CMK (cell line): ENCODE measurements around the gene CCDC28B.
"Not testable (repeated sequence)": the region's sequence is repeated elsewhere in the genome, so short reads cannot be mapped to it uniquely, and the experiment has no call there.

Experiments used
- DNase-seq: peaks from one replicate; pipeline ENCODE4 v3.0.0-alpha.2; 2010; ENCODE audit warnings: low read depth

Gene CCDC28B

DNA sequence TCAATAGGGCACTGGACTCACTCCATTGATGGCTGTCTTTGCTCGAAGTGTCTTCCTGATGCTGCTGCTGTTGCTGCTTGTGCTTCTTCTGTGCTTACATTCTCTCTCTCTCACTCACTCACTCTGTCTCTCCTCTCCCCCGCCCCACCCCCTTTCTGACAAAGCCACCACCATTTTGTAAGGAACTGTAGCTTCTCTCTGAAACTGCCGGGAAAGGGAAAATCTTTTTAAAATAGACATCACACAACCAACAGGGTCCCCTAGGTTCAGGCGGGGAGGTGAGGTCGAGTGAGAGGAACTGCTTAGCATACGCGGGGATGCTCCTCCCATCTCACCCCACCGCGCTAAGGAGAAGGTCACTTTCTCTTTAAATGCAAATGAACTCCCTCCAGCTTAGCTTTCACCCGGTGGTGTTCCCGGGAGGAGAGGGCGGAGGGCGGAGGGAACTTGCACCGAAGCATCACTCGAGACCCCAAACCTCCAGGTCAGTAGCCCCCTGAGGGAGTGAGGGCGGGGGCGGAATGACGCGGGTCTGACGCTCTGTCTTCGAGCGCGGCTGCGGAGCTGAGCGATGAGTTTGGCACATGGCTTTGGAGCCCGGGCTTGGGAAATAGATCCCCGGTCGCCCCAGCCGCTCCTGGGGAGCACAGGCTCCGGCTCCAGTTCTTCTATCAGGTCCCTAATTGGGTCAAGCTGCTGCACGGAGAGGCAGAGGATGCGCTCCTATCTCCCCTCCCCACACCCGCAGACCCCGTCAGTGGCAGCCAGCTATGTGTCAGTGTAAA lies at the start of gene CCDC28B:
TSS of gene CCDC28B (plus strand) at position 370 of the 785 bp plus-strand sequence. CDS start 1,341 bp downstream, outside the sequence.
- no peak for DNase-seq

DNA sequence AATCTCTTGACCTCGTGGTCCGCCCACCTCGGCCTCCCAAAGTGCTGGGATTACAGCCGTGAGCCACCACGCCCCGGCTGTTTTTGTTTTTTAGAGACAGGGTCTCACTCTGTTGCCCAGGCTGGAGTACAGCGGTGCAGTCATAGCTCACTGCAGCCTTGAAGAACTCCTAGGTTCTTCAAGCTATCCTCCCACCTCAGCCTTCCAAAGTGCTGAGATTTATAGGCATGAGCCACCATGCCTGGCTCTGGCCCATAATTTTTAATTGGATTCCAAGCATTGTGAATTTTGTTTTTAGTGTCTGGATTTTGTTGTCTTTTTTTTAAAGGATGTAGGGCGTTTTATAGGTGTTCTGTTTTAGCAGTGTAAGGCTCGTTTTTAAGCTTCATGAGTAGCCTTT lies 49.5 kb upstream of the CCDC28B start:
- DNase-seq: no peak

DNA sequence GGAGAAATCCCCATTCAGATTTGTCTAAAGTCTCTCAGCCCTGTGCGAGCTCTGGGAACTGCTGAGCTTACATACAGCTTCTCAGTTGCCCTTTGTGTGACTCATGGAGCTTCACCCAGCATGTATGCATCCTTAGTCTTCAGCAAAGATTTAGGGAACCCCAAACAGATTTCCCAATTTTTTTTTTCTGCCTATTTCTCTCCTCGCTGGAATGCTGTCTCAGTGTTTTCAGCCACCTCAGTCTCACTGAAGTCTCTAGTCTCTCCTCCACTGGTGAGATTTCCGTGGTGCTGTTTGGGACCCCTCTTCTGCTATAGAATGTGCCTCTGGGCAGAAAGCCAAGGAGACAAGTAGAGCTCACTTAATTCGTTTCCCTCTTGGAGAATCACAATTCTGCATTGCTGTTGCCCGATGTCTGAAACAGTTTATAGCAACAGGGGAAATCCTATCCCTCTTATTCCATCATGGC lies 49.0 kb upstream of the CCDC28B start:
- DNase-seq: no peak

DNA sequence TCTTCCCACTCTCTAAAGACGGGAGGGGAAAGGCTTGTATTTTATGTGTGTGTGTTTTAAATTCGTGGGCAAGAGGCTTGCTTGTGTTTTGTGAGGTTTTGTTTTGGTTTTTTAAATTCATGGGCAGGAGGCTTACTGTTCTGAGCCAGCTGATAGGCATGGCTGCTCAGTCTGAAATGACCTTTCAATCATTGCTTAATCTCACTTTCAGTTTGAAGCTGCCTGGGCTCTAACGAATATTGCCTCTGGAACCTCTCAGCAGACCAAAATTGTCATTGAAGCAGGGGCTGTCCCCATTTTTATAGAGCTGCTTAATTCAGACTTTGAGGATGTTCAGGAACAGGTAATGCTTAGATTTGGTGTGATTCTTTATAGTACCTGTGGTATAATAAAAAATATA lies 41.2 kb upstream of the CCDC28B start:
- DNase-seq: no peak

DNA sequence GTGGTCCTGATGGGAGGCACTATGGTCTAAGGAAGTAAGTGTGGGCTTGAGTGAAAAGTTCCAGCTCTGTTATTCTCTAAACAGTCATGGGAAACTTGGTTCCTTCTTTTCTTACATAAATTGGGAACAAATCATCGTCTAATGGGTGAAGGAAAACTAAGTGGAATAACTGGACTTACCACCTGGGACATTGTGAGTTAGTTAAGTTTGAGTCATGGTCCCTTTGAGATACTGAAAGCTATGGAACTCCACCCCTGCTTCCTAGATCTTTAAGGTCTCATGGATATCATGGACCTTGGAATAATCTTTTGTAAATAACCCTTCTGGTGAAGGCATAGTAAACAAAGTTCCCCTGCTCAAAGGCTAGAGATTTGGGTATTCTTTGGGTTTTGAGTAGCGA lies 37.0 kb upstream of the CCDC28B start:
- no peak for DNase-seq

DNA sequence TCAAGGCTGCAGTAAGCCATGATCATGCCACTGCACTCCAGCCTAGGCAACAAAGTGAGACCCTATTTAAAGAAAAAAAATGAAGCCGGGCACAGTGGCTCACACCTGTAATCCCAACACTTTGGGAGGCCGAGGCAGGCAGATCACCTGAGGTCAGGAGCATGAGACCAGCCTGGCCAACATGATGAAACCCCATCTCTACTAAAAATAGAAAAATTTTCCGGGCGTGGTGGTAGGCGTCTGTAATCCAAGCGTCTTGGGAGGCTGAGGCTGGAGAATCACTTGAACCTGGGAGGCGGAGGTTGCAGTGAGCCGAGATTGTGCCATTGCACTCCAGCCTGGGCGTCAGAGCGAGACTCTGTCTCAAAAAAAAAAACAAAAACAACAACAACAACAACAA lies 34.8 kb upstream of the CCDC28B start:
- not testable (repeated sequence) for DNase-seq

DNA sequence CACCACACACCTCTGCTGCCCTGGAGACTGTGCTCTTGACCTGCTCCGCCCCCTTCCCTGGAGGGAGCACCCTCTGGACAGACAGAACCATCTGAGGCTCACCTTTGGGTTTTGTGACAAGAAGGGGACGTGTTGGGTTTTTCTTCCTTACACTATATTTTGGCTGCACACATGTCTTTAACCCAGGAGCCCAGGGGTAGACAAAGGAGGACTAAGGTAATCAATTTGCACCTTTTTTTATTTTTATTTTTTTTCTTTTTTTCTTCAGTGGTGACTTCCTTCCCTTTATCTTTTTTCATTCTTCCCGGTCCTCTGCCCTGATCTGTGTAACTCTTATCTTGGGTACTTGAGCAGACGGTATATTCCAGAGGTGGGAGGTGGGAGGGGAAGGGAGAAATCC lies 29.4 kb upstream of the CCDC28B start:
- DNase-seq: no peak

DNA sequence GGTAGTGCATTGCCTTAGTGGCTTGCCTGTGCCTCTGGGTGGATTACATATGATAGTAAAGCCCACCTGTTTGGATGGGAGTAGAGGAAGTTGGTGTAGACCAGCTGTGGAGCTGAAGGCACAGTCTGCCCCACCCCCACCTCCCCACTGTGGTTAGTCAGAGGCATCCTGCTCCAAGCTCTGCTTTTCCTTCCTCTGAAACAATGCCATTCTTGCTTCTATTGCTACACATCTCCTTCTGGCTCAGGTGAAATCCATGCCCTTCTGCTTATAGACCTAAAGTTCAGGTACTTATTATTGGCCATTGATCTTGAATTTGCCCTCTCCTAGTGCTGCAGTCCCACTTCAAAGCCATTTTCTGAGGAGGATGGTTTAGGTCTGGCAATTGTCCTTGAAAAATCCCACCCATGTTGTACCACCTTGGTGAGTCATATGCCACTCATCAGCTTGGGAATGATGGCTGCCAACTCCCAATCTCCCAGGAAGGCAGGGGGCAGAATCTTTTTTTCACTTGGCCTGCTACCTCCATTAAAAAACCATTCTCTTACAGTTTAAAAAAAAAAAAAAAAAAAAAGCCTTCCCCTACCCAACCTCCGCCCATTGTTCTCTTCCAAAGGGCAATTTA lies 27.7 kb upstream of the CCDC28B start:
- DNase-seq: no peak

DNA sequence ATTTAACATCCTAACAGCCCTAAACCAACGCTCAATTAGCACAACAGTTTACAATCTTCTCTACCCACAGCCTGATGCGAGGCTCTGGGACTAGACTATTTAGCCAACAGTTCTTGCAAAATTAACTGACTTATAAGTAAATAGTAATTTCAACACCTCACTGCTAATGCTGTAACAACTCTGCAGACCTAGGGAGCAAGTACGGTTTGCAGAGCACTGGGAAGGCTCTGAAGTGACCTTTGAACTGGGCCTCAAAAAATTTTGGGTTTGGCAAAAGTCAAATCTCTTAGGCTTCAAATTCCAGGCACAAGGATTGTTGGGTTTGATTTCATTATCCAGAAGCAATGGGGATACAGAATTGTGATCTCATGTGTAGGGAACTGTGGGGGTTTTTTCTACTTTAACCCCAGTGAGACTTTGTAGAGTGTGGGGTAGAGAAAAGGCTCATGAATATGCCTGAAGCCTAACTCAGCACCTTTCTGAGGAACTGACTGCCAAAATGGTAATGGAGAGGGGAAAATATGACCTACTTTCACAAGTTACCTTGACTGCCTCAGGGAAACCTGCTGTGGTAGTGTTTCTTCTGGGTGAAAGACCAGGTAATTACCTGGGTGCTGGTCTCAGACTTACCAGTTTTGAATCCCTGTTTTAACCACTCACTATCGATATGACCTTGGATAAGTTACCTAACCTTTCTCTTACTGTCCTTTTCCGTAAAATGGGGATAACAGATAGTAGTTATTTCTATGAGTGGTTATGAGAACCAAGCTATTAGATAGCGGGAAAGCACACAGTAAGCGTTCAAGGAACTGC lies 21.8 kb upstream of the CCDC28B start:
- DNase-seq: no peak

DNA sequence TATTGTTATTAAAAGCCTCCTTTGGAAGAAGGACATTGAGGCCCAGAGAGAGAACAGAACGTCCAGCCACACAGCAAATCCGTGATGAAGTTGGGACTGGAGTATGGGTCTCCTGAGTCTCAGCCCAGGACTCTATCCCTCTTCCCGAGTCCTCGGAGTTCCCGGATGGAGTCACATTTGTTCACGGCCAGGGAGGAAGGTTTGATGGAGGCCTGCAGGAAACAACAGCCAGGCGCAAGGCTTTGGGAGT lies 21.3 kb upstream of the CCDC28B start:
- no peak for DNase-seq

DNA sequence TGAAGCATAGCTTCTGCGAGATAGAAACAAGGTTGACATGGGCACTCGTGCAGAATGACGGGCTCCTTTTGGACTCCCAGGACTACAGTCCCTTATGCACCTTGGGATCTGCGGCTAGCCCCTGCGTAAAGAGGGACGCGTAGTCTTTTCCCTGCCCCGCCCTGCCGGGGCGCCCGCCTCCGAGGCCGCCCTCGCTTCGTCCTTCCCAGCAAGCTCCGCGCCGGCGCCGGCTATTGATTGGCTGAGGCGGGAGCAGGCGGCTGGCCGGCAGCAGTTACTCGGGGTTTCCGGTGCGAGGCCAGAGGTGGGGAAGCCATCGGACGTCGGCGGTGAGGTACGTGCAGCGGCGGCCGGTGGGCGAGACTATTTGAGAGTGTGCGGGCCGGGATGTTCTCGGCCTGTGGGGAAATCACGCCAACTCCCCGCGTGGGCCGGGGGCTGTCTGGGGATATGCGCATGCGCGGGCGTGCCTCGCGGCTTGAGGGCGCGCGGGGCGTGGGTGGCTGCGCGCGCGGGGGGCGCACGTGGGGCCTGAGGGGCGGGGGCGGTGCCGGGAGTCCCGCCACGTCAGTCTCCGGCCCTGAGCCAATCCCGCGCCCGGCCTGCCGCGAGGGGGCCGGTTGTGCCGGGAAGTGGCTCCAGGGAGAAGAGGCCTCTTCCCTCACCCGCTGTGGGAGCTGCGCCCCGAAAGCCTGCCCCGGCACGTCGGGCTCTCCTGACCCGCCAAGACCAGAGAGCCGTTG lies 20.8 kb upstream of the CCDC28B start, which contains the start of gene TXLNA:
TSS of gene TXLNA (plus strand) at position 233 of the 743 bp plus-strand sequence. CDS start 671 bp downstream, outside the sequence.
- peak; percentile 87 for DNase-seq

DNA sequence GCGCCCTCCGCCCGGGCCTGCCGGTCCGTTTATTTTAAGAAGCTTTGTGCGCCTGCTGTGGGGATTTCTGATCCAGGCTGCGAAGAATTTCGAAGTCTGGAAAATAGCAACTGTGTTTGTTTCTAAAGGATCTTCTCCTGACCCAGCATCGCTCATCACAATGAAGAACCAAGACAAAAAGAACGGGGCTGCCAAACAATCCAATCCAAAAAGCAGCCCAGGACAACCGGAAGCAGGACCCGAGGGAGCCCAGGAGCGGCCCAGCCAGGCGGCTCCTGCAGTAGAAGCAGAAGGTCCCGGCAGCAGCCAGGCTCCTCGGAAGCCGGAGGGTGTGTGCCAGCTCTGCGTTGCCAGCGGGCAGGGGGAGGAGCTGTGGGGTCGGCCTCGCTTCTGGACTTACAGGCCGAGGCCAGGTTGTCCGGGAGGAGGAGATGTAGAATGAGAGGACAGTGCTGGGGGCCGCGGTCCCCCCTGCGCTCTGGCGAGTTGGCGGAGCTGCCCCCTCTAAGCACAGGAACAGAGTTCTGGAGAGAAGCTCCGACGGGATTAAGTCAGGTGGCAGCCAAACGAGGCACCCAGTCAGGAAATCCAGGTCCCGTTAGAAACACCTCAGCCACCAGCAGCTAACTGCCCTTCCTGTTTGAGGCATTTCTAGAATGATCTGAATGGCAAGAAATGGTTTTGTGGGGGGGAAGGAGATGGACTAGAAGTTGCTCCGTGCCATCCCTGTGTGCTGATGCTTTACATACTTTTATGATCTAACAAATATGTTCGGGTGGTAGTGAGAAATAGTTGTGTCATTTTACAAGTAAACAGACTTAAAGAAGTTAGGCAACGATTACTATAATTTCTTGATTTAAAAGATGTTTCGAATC lies 20.0 kb upstream of the CCDC28B start:
- DNase-seq: no peak

DNA sequence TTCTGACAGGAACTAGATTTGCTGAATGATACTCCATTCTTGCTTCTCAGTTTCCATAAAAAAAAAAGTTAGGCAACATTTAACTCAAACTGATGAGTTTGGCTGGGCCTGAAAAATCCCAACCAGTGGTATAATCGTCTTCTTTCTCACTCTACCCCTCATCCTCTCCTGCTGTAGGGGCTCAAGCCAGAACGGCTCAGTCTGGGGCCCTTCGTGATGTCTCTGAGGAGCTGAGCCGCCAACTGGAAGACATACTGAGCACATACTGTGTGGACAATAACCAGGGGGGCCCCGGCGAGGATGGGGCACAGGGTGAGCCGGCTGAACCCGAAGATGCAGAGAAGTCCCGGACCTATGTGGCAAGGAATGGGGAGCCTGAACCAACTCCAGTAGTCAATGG lies 19.3 kb upstream of the CCDC28B start:
- no peak for DNase-seq

DNA sequence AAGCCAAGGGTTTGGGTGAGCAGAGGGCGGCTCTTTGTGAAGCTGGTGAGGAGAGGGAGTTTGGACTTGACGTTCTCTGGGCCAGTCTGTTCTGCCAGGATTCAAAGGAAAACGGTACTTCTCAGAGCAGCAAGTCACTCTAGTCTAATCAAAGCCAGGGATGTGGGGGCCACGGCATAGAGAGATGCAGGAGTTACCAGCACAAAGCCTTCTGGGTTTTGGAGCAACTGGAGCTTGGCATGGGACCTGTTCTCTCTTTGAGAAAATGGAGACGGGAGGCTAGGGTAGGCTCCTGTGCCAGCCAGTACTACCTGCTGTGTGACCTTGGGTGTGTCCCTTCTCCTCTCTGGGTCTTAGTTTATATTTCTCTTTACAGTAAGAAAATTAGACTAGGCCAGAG lies 18.8 kb upstream of the CCDC28B start:
- DNase-seq: no peak

DNA sequence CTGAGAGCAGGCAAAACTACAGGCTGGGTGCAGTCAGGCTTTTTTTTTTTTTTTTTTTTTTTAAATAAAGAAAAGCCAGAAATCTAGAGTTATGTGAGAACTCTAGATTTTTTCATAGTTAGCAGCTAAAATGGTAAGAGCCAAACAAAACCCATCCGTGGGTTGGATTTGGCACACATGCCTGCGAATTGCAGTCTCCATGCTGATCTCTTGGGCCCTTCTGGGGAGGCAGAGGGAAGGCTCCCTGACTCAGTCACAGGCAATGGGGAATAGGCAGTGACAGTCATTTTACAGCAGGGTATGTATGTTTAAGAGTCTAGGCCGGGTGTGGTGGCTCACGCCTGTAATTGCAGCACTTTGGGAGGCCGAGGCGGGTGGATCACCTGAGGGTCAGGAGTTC lies 18.3 kb upstream of the CCDC28B start:
- DNase-seq: no peak

DNA sequence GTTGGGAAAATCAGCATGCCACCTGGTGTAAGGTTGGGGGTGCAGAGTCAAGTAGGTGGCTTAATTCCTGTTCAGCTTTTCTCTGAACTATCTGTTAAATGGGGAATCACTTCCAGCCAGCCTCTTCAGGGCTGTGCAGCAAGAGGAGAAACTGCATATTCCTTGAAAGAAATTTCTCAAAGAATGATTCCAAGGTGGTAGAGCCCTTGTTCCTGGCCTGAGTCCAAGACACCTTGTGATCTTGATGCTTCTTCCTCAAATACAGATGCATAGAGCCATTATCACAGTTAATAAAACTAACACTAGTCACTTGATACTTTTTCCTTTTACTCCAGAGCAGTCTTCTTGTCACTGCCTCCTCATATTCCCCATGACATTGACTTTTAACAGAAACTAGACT lies 15.7 kb upstream of the CCDC28B start:
- no peak for DNase-seq

DNA sequence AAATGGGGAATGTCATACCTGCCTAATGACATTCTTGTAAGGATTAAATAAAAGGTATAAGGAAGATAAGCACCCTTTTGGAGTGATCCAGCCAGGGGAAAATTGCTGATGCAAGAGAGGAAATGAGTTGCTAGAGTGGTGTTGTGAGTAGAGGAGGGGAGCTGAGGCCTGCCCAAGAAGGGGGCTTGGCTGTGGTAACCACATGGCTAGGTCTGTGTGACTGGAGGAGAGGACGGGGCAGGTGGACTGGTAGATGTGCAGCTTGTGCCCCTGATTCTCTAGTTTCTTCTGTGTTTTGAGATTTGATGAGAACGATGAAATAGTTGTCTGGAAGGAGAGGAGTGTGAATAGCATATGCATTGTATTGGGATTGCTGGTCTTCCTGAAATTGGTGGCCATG lies 14.3 kb upstream of the CCDC28B start:
- DNase-seq: no peak

DNA sequence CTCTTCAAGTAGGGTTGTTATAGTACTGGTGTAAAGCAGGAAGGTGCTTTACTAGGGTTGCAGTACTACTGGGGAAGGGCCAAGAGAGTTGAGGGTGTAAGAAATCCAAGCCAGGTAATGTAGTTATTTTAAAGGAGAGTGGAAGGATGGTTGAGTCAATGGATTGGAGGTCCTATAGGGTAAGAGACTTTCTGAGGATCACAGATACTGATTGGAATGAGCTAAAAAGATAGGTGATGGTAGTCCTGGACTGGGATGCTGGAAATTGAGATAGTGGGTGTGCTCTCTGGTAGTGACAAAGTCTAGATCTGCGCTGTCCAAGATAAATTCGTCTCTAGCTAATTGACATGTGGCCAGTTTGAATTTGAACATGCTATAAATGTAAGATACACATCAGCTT lies 13.9 kb upstream of the CCDC28B start:
- no peak for DNase-seq

DNA sequence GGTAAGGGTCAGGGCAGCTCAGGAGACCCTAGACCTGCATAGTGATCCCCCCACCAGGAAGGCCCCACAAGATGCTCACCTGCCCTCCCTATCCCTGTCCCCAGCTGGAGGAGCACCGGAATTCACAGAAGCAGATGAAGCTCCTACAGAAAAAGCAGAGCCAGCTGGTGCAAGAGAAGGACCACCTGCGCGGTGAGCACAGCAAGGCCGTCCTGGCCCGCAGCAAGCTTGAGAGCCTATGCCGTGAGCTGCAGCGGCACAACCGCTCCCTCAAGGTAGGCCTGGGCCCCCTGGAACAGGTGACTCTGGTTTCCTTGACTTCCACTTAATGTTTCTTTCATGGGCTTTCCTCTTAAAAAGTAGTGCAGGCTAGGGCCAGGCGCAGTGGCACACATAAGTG lies 12.5 kb upstream of the CCDC28B start:
- no peak for DNase-seq

DNA sequence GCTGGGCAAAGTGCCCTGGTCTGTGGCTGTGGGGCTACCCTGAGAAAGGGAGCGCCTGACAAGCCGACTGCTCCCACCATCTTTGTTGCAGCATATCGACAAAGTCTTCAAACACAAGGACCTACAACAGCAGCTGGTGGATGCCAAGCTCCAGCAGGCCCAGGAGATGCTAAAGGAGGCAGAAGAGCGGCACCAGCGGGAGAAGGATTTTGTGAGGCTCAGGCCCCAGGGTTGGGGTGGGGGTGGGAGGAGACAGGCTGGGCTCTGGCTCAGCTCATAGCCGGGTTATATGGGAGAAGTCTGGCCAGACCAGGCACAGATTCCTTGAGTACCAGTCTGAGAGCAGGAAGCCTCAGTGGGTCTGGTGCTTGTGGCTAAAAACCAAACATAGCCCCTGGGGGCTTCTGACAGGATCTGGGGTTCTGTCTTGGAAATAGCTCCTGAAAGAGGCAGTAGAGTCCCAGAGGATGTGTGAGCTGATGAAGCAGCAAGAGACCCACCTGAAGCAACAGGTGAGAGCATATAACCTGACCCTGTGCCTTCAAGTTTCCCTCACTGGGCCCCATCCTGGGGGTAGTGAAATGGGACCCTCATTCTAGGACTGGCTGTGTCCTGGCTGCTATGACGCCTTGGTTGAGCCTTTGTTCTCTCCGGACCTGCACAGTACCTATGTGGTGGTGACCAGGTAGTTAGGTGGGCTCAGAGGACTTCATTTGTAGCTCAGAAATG lies 8.0 kb upstream of the CCDC28B start:
- DNase-seq: no peak

DNA sequence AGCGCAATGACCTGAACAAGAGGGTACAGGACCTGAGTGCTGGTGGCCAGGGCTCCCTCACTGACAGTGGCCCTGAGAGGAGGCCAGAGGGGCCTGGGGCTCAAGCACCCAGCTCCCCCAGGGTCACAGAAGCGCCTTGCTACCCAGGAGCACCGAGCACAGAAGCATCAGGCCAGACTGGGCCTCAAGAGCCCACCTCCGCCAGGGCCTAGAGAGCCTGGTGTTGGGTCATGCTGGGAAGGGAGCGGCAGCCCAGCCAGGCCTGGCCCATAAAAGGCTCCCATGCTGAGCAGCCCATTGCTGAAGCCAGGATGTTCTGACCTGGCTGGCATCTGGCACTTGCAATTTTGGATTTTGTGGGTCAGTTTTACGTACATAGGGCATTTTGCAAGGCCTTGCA lies 5.4 kb upstream of the CCDC28B start:
- DNase-seq: no peak
